Activated naive CD4-positive, alpha-beta T cell treated with Interleukin-2 at 50 U/mL for 16 hours (primary cell): ENCODE data around the gene RGL2.
"Not testable (repeated sequence)": the region's sequence is repeated elsewhere in the genome, so short reads cannot be mapped to it uniquely, and the experiment has no call there.

ENCODE experiments used
- DNase-seq: peaks from one replicate; pipeline ENCODE4 v3.0.0-alpha.2; 2020

Gene RGL2

GRCh38 chr6:33290459-33290858, 8.3 kb downstream of the RGL2 start:
- DNase-seq: no peak

- no peak for DNase-seq
Measured at GRCh38 chr6:33289784-33290315, 8.9 kb downstream of the RGL2 start.

GRCh38 chr6:33288921-33289783, 9.6 kb downstream of the RGL2 start, which contains the start of the genes PFDN6 and WDR46:
TSS of gene PFDN6 (plus strand) at chr6:33289601. CDS start at chr6:33289857, 256 bp downstream.
TSS of gene WDR46 (minus strand) at chr6:33289239. CDS start at chr6:33289170, 69 bp downstream.
- DNase-seq: peak; percentile 86

- DNase-seq: no peak
Measured at GRCh38 chr6:33288141-33288920, 10.4 kb downstream of the RGL2 start.

GRCh38 chr6:33286946-33287914, 11.5 kb downstream of the RGL2 start:
- DNase-seq: no peak

DNA sequence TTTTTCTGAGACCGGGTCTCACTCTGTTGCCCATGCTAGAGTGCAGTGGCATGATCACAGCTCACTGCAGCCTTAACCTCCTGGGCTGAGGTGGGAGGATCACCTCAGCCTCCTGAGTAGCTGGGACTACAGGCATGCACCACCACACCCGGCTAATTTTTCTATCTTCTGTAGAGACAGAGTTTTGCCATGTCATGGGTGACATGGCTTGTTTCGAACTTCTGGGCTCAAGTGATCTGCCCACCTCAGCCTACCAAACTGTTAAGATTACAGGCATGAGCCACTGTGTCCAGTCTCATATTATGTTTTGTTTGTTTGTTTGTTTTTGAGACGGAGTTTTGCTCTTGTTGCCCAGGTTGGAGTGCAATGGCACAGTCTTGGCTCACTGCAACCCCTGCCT, 13.5 kb downstream of the RGL2 start:
- DNase-seq: not testable (repeated sequence)

DNA sequence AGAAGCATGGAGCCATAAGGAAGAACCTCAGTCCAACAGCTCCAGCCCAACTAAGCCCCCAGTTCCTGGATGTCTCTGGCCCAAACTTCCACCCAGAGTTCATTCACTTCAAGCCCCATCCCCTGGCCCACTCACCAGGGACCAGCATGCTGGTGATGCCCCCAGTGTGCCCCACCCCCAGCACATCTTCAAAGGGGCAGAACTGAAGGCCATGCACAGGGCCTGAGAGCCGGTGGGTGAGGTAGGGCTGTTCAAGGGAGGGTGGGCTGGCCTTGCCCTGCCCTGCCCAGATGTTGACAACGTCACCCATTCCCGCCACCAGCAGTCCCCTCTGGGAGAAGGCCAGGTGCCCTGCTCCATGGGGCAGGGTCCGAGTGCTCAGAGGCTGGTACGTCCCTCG, 18.2 kb downstream of the RGL2 start:
- DNase-seq: no peak

GRCh38 chr6:33279971-33280511, 18.7 kb downstream of the RGL2 start:
- DNase-seq: no peak

- no peak for DNase-seq
Measured at GRCh38 chr6:33279257-33279695, 19.5 kb downstream of the RGL2 start.

DNA sequence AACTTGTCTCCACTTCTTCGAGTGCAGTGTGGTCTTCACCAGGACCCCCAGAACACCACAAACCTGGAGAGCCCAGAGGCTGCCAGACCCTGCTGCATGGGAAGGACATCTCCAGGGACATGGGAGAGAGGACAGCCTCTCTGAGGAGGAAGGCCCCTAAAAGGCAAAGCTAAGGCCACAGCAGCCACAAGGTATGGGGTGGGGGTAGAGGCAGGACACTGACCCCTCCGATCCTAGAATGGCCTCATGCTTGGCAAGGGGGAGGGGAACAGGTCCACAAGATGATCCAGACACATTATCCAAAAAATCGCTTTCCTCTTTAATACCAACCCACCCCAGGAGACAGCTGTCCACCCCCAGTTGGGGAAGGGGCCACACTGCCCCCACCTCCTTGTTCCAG, 19.9 kb downstream of the RGL2 start:
- no peak for DNase-seq

DNA sequence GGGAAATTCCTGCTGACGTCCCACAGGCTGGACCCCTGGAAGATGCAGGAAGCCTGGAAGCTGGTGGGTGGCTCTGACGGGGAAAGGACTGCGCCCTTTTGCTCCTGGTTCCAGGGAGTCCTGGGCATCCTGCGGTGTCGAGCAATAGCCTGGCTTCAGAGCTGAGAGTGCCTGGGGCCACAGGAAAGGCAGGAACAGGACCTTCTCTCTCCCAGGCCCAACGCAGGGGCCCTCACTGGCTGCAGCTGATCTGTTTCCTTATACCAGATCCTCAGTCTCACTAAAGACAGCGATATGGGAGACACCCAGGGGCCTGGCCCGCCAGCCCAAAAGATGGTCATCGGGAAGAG, 20.4 kb downstream of the RGL2 start:
- DNase-seq: no peak

GRCh38 chr6:33277663-33278391, 20.9 kb downstream of the RGL2 start:
- peak; percentile 33 for DNase-seq

GRCh38 chr6:33276864-33277662, 21.7 kb downstream of the RGL2 start, which contains the start of gene B3GALT4:
TSS of gene B3GALT4 (plus strand) at chr6:33277123. CDS start at chr6:33277420, 297 bp downstream.
- peak; percentile 76 for DNase-seq

DNA sequence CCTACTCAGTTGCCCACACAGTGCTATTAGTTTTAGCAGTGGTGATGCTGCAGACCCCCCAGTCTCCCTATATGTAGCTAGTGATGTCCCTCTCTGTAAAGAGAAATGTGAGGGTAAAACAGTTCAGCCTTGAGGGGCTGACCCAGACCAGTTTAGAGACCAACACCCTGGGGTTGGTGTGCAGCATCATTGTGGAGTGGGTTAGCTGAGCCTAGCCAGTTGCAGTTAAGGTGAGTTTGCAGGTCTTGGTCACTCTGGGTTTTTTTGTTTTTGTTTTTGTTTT, 22.2 kb downstream of the RGL2 start:
- DNase-seq: no peak

DNA sequence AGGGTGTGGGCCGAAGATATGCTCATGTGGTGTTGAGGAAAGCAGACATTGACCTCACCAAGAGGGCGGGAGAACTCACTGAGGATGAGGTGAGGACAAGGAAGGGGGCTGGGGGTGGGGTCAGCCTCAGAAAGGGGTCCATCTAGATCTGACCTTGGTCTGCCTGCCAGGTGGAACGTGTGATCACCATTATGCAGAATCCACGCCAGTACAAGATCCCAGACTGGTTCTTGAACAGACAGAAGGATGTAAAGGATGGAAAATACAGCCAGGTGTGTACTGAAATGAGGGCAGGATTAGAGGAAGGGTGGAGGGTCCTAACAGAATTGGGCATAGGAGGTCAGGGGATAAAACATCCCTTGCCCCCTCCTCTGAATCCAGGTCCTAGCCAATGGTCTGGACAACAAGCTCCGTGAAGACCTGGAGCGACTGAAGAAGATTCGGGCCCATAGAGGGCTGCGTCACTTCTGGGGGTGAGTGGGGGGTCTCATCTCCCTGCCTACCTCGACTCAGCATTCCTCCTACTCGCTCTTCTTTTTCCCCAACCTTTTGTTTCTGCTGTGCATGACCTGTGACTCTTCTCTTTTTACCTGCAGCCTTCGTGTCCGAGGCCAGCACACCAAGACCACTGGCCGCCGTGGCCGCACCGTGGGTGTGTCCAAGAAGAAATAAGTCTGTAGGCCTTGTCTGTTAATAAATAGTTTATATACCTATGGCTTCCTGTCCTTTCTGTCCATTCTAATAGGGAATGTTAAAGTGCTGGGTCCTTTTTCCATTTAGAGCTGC, 22.8 kb downstream of the RGL2 start:
- not testable (repeated sequence) for DNase-seq

GRCh38 chr6:33273924-33274902, 24.5 kb downstream of the RGL2 start:
- no peak for DNase-seq

DNA sequence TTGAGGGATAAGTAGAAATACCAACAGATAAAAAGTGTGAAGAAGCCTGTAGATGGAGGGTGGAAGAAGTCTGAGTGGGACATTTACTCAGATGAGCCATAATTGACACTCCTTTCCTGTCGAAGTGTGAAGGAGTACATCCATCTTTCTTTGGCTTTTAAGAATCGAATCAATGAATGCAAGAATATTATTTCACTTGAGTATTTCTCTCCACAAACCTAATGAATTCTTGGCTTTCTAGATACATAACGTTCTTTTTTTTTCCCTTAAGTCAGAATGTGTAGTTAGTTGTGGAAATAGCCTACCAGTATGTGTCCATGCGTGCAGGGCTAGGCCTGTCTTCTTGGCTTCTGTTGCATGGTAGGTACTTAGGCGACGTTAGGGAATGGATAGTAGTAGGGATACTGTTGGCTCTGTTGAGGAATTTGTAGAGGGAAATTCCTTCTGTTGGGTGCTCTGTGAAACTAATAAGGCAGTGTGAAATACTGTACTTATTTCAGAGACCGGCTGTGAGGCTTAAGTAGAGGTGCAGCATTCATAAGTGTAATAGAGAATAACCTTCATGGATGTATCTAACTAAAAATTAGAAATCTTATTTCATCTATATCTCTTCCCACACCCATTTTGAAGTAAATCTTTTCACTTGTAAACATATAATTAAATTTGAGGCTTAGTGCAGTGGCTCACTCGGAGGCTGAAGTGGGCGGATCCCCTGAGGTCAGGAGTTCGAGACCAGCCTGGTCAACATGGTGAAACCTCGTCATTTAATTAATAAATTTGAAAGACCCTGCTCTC, 25.4 kb downstream of the RGL2 start:
- DNase-seq: no peak
